SK-MEL-5 (cell line): ENCODE results near the gene ACKR1. TPM values are rescaled to one million over a fixed set of nuclear protein-coding genes. Genes with fewer than 3 reads are reported as not detected.

ENCODE experiments used
- DNase-seq: peaks from one replicate; pipeline ENCODE4 v3.0.0-alpha.2; 2016; ENCODE audit warnings: low read depth, low spot score
- in situ Hi-C: cut with HindIII; loops from 2 replicates; pipeline ENCODE4 v1.10.0; 2016; ENCODE audit warnings: low sequenced_read_pairs, high pct_unique_total_duplicates, low pct_unique_long_range_greater_than_20kb
- total RNA-seq: library from RNA; depleted of rRNA; stranded (reverse); fragments of >200 nt; shearing (Covaris generic); gene quantifications from 2 replicates; pipeline ENCODE4 v1.2.3, GENCODE V29; 2014

Gene ACKR1
- total RNA-seq, 1 experiment from 2014 or later, result not detected

GRCh38 chr1:159209061-159209460 lies 4.4 kb downstream of the ACKR1 start:
- DNase-seq, result no peak
- in situ Hi-C loops, result no loop called here

DNA sequence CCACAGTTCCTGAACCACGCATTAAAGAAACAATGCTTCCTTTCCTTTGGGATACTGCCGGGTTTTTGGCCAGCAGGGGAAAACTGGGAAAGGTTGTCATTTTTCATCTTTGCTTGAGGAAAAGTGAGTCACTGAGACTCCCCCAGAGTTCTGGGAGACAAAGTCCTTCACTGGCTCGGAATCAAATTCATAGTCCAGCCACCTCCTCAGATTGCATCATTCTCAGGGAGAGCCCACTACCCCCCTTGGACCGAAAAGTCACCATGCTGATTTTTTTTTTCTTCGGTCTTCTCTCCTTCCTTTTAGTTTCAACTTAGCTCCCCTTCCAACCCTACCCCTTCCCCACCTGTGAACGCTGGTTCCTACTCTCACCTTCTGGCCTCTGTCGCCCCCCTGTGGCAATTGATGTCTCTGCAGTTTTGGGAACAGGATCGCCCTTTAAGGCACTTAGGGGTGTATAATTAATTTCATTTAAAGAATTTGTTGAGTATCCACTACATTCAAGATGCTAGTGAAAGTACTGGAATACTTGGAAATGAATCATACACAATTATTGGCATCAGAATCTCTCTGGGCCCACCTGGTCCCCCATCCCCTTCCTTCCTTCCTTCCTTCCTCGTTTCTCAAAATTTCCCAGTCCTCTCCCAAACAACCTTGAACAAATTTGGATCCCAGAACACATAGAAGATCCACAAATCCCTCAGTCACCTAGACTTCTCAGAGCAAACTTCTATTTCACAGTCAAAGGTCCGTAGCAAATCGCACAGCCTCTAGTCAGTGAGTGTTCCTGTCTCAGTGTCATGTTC lies 6.9 kb downstream of the ACKR1 start:
- peak; percentile 61 for DNase-seq
- in situ Hi-C loops, result no loop called here

GRCh38 chr1:159212596-159212995 lies 7.9 kb downstream of the ACKR1 start:
- in situ Hi-C loops, result no loop called here
- no peak for DNase-seq

GRCh38 chr1:159214149-159214760 lies 9.6 kb downstream of the ACKR1 start:
- in situ Hi-C loops, result no loop called here
- peak; percentile 64 for DNase-seq

DNA sequence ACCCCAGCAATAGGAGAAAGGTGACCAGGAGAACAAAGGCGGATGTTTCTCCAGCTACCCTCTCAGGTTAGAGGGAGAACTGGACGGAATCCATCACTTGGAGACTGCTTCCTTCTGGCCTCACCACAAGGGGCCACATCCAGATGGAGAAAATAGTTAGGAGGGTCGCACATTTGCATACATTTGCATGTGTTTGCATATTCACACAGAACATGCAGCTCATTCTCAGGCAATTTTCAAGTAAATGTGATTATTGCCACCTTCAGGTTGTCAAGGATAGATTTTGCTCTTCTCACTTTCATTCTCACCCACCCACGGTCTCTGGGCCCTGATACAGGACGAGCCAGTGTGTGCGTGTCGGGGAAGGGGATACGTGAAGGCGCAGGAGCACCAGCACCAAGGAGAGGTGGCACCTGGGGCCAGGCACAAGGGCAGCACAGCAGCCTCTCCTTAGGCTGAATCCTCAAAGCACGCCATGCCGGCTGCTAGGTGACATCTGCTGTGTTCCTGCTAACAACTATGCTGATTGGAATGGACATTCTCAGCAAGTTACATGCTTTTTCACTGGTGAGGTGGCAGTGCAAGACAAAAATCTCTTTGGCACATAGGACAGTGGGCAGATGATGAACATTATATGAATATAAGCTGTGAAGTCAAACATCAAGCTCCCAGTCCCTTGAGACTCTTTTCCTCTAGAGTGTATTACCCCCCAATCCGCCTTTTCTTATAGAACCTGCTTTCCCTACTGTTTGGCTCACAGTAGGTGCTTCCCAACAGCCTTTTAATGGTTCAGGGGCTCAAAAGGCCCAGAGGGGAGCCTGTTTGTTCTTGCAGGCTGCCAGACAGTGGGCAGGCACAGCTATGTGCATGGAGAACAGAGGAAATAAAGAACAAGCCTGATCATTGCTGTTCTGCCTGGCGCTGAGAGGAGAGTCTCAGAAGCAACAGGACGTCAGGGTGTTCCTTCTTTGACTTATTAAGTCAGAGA lies 14.3 kb downstream of the ACKR1 start:
- in situ Hi-C loops, result no loop called here
- DNase-seq, result no peak

DNA sequence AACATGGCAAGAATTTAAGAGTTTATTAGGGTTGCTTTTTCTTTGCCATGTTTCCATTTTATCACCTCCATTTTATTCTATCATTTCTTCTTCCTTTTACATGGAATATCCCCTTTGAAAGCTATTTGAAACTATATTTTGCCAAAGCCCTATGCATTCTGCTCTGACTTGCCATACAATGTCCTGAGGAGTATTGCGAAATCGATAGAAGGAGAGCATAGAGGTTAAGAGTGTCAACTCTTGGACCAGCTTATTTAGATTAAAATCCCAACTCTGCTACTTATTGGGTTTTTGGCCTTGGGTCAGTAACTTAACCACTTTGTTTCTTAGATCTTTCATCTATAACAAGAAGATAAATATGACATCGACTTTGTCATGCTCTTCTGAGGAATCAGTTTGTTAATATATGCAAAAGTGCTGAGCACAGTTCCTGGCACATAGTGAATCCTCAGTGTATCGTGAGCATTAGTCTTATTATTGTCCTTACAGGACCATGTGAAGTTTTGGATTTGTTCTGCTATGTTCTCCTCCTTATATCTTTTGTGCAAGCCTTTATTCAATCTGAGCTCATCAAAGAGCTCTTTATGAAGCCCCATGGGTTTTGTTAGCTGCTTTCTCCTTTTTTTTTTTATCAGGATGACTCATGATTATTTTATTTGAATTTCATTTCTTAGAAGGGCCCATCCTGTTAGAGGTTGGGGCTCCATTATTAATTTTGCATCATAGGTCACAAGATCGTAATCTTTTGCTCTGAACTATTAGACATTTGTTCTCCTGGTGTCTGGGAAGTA lies 17.6 kb downstream of the ACKR1 start:
- peak; percentile 79 for DNase-seq
- in situ Hi-C loops, result no loop called here

DNA sequence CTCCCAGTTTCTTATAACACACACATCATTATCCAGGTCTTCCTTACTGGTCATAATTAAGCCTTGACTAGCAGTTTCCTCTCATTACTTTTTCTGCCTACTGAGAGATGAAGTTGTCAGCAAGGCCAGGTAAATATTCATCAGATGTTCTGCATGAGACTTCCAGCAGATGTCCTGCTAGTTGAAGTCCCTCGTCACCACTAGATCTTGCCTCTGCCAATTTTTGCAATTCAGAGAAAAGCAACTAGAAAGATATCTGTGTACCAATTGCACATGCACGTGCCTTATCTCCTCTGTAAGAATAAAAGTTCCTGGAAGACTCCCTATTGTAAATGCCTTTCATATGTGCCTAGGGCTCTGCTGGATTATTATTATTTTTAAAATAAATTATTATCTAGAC lies 18.3 kb downstream of the ACKR1 start:
- in situ Hi-C loops, result no loop called here
- peak; percentile 14 for DNase-seq

GRCh38 chr1:159228554-159228953 lies 23.9 kb downstream of the ACKR1 start:
- in situ Hi-C loops, result no loop called here
- DNase-seq, result no peak

DNA sequence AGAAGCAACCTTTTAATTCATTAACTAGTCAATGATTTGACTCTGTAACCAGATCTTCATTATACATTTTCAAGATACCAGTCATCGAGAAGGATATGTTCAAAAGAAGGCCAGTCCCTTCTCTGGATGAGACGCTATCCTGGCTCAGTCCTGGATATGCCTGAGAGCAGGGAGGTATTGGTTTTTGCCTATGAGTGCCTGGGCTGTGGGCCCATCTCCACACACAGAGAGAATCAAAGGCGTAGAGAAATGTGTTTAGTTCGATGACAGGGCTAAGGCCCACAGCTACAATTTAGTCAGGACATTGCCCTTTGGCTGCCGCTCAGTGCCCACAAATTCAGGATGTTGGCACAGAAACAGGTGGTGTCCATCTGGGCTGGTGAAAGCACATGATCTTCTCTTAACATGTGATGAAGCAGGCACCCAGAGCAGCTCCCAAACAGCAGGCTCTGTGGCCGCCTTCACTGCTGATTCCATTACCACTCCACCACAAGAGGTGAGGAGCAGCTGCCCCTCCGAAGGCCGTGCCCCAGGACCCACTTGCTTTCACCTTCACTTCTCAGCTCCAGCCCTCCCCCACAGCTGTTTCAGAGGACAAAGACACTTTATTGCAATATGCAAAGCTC lies 24.7 kb downstream of the ACKR1 start:
- peak; percentile 16 for DNase-seq
- in situ Hi-C loops, result no loop called here

DNA sequence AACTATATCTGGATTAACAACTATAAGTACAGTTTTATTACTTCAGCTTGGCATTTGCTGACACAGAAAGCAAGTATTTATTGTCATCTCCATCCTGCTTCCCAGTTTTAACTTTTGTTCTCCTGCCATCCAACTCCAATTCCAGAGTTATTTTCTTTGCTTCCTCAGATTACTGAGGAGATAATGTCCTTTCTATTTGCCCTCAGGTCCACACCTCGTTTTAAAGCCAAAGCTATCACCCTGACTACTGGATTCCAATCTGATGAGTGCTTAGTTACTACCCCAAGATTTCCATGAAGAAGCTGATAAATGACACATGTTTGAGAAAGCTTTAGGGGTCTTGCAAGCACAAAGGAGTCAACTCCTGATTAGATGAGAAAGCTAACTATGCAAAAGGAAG lies 25.2 kb downstream of the ACKR1 start:
- no peak for DNase-seq
- in situ Hi-C loops, result no loop called here

DNA sequence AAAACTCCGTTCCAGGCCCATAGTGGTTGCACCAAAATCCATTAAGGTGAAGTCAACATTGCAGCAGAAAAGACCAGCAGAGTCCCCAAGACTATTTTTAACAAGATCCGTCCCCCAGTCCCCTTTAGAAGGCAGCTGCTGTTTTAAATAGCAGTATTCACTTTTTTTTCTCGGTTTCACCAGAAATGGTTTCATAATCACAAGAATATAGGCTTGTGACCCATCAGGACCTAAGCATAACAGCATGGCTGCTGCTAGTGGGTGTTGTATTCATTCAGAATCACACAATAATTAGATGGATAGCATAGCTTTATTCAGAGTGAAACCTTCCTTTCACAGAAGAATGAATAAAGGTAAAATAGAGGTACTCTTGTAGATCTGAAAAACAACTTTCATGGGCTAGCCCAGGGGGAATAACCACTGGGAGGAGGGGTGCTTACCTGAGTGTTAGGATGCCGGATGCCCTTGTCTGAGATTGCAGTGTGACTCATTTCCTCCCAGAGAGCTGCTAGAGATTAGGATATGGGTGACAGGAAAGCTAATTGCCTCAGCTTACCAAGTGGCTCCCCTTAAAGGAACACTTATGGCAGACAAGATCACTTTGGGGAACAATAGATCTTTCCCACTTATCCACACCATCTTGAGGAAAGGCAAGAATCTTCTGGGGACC lies 35.0 kb downstream of the ACKR1 start:
- in situ Hi-C loops, result no loop called here

GRCh38 chr1:159247266-159247665 lies 42.6 kb downstream of the ACKR1 start:
- in situ Hi-C loops, result no loop called here
- DNase-seq, result no peak

More for the DNA sequence above, 35.0 kb downstream of the ACKR1 start:
- DNase-seq, result no peak

DNA sequence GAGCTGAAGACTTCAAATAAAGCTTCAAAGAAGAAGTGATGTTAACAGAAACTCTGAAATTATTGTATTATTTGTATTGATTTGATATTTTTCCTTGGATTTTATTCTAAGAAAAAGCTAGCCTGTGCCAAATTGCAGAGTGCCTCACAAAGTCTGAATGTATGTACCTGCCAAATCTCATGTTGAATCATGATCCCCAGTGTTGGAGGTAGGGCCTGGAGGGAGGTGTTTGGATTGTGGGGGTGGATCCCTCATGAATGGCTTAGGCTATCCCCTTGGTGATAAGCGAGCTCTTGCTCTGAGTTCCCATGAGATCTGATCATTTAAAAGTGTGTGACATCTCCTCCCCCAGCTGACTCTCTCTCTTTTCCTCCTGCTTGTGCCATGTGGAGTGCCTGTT lies 43.6 kb downstream of the ACKR1 start:
- in situ Hi-C loops, result no loop called here
- DNase-seq, result no peak

GRCh38 chr1:159250638-159251216 lies 46.1 kb downstream of the ACKR1 start:
- DNase-seq, result no peak
- in situ Hi-C loops, result no loop called here
